ENCODE results near the gene HHLA2.

The HHLA2 gene

GRCh38 chr3:108393128-108393900, 97.0 kb downstream of the HHLA2 start:
- DNase-seq (ENCODE audit: low read depth in 2 of 2) = no peak

- no peak for DNase-seq (ENCODE audit: low read depth in 2 of 2)
Measured at GRCh38 chr3:108394016-108394415, 97.7 kb downstream of the HHLA2 start.

GRCh38 chr3:108394563-108394962, 98.2 kb downstream of the HHLA2 start:
- DNase-seq (ENCODE audit: low read depth in 2 of 2) = no peak

- no peak for DNase-seq (ENCODE audit: low read depth in 2 of 2)
Measured at GRCh38 chr3:108396336-108396735, 100.0 kb downstream of the HHLA2 start.

GRCh38 chr3:108398510-108398909, 102.2 kb downstream of the HHLA2 start:
- DNase-seq (ENCODE audit: low read depth in 2 of 2) = no peak

- DNase-seq (ENCODE audit: low read depth in 2 of 2) = no peak
Measured at GRCh38 chr3:108401836-108402235, 105.5 kb downstream of the HHLA2 start.

- DNase-seq (ENCODE audit: low read depth in 2 of 2) = no peak
Measured at GRCh38 chr3:108403198-108403597, 106.8 kb downstream of the HHLA2 start.

- no peak for DNase-seq (ENCODE audit: low read depth in 2 of 2)
Measured at GRCh38 chr3:108403686-108404345, 107.5 kb downstream of the HHLA2 start.

- no peak for DNase-seq (ENCODE audit: low read depth in 2 of 2)
Measured at GRCh38 chr3:108404368-108404767, 108.0 kb downstream of the HHLA2 start.

- DNase-seq (ENCODE audit: low read depth in 2 of 2) = no peak
Measured at GRCh38 chr3:108406063-108406660, 109.8 kb downstream of the HHLA2 start.

- DNase-seq (ENCODE audit: low read depth in 2 of 2) = no peak
Measured at GRCh38 chr3:108406661-108407206, 110.4 kb downstream of the HHLA2 start.

GRCh38 chr3:108407886-108408285, 111.5 kb downstream of the HHLA2 start:
- no peak for DNase-seq (ENCODE audit: low read depth in 2 of 2)

GRCh38 chr3:108408883-108409799, 112.8 kb downstream of the HHLA2 start:
- DNase-seq (ENCODE audit: low read depth in 2 of 2) = no peak

GRCh38 chr3:108409800-108410178, 113.4 kb downstream of the HHLA2 start:
- no peak for DNase-seq (ENCODE audit: low read depth in 2 of 2)

GRCh38 chr3:108410531-108410984, 114.2 kb downstream of the HHLA2 start:
- no peak for DNase-seq (ENCODE audit: low read depth in 2 of 2)

GRCh38 chr3:108412121-108412750, 115.9 kb downstream of the HHLA2 start:
- no peak for DNase-seq (ENCODE audit: low read depth in 2 of 2)

- DNase-seq (ENCODE audit: low read depth in 2 of 2) = no peak
Measured at GRCh38 chr3:108414007-108414406, 117.7 kb downstream of the HHLA2 start.

GRCh38 chr3:108415661-108416060, 119.3 kb downstream of the HHLA2 start:
- no peak for DNase-seq (ENCODE audit: low read depth in 2 of 2)

- DNase-seq (ENCODE audit: low read depth in 2 of 2) = no peak
Measured at GRCh38 chr3:108416111-108416869, 119.9 kb downstream of the HHLA2 start.

GRCh38 chr3:108420926-108421325, 124.6 kb downstream of the HHLA2 start:
- no peak for DNase-seq (ENCODE audit: low read depth in 2 of 2)

Measured in stimulated activated CD8-positive, alpha-beta memory T cell treated with anti-CD3 and anti-CD28 coated beads, Interleukin-7, amount 100 ng/mL, for 1 hour (primary cell).